Measurements from ENCODE around the gene PTPN6. TPM values are rescaled to one million over a fixed set of nuclear protein-coding genes. Genes with fewer than 3 reads are reported as not detected.

The PTPN6 gene
- total and polyA plus RNA-seq, 4 experiments from 2014 or later: 126 to 325 (median 194) TPM

- peaks cover 9% of the 10 kb centered on the region for H3K36me3 ChIP-seq (ENCODE audit: insufficient read depth, low read length)
- peaks cover 19% of the 10 kb centered on the region for H3K4me1 ChIP-seq (ENCODE audit: insufficient read depth, low read length)
- peaks cover 13 to 34% (median 20%) of the 10 kb centered on the region in 4 donors for H3K4me1 Mint-ChIP-seq
- intact Hi-C loops (cut with micrococcal nuclease): loop anchor here (5.0 kb wide), 1 partner anchor 264 kb away; the partner anchor contains the start of gene PEX5
- POLR2A ChIA-PET (ENCODE audit: partially characterized antibody): interaction anchor here (1.1 to 17.5 kb wide), 7 partner anchors 8 to 95 kb away, joined by 6 to 280 read pairs (median 58); partner anchors contain the start of genes C12orf57, ENO2, LPCAT3 and PTPN6
- peaks cover 18 to 44% of the 10 kb centered on the region in 2 donors for H3K36me3 Mint-ChIP-seq
- no peak overlapping the region for H3K4me3 Mint-ChIP-seq
- no peak for DNase-seq
- no peaks in the 10 kb centered on the region for H3K27me3 ChIP-seq (ENCODE audit: insufficient read depth, low read length)
- H3K27ac ChIP-seq (ENCODE audit: low read depth, low read length): no peak overlapping the region
- H3K27me3 Mint-ChIP-seq: no peaks in the 10 kb centered on the region
- CTCF ChIA-PET (ENCODE audit: partially characterized antibody): interaction anchor here (0.8 to 6.4 kb wide), 23 partner anchors 9 to 189 kb away, joined by 3 to 77 read pairs (median 6); partner anchors contain the start of genes C12orf57, C1R, C1RL and ENO2
- peak overlapping the region in 6 of 7 donors; percentile 25 to 95 (median 83) for H3K27ac Mint-ChIP-seq
- no peaks in the 10 kb centered on the region for H3K9me3 ChIP-seq (ENCODE audit: control insufficient read depth in 1 of 2, low read length in 2 of 2)
- peaks cover 0 to 2% (median 0%) of the 10 kb centered on the region in 8 donors for H3K9me3 Mint-ChIP-seq
- no peak overlapping the region for H3K4me3 ChIP-seq (ENCODE audit: low read length in 2 of 2)
Observed at GRCh38 chr12:6923003-6923732, 28.0 kb upstream of the PTPN6 start.

GRCh38 chr12:6923851-6924250, 27.3 kb upstream of the PTPN6 start:
- H3K4me3 Mint-ChIP-seq: peak overlapping the region in 1 of 8 donors; percentile 83
- H3K36me3 Mint-ChIP-seq: peaks cover 18 to 47% of the 10 kb centered on the region in 2 donors
- ChIA-PET CTCF (ENCODE audit: partially characterized antibody) (interaction anchor here (0.6 to 6.4 kb wide), 28 partner anchors 8 to 241 kb away, joined by 3 to 77 read pairs (median 6); partner anchors contain the start of genes C12orf57, C1R, C1RL and ENO2), POLR2A (ENCODE audit: partially characterized antibody) (interaction anchor here (0.7 to 17.5 kb wide), 10 partner anchors 9 to 94 kb away, joined by 3 to 280 read pairs (median 14); partner anchors contain the start of genes C12orf57, ENO2, LPCAT3 and PTPN6)
- Histone ChIP-seq H3K4me3 (ENCODE audit: low read length in 2 of 2) (no peak overlapping the region), H3K36me3 (ENCODE audit: insufficient read depth, low read length) (peaks cover 9% of the 10 kb centered on the region), H3K9me3 (ENCODE audit: control insufficient read depth in 1 of 2, low read length in 2 of 2) (no peaks in the 10 kb centered on the region), H3K27me3 (ENCODE audit: insufficient read depth, low read length) (no peaks in the 10 kb centered on the region), H3K4me1 (ENCODE audit: insufficient read depth, low read length) (peaks cover 23% of the 10 kb centered on the region), H3K27ac (ENCODE audit: low read depth, low read length) (peak overlapping the region; percentile 41)
- H3K27ac Mint-ChIP-seq: peak overlapping the region; percentile 89 to 91 (median 90)
- H3K4me1 Mint-ChIP-seq: peaks cover 17 to 39% (median 24%) of the 10 kb centered on the region in 4 donors
- H3K27me3 Mint-ChIP-seq: no peaks in the 10 kb centered on the region
- peaks cover 0 to 2% (median 0%) of the 10 kb centered on the region in 8 donors for H3K9me3 Mint-ChIP-seq
- intact Hi-C loops (cut with micrococcal nuclease): loop anchor here (1.0 to 5.0 kb wide), 11 partner anchors 10 to 263 kb away; partner anchors contain the start of genes C12orf57, C1R, ENO2 and LPCAT3
- no peak for DNase-seq

GRCh38 chr12:6925239-6925539, 26.0 kb upstream of the PTPN6 start:
- Histone ChIP-seq H3K36me3 (ENCODE audit: insufficient read depth, low read length) (no peaks in the 10 kb centered on the region), H3K27me3 (ENCODE audit: insufficient read depth, low read length) (no peaks in the 10 kb centered on the region), H3K9me3 (ENCODE audit: control insufficient read depth in 1 of 2, low read length in 2 of 2) (no peaks in the 10 kb centered on the region), H3K4me3 (ENCODE audit: low read length in 2 of 2) (no peak overlapping the region), H3K27ac (ENCODE audit: low read depth, low read length) (no peak overlapping the region), H3K4me1 (ENCODE audit: insufficient read depth, low read length) (peaks cover 36% of the 10 kb centered on the region)
- H3K27ac Mint-ChIP-seq: peak overlapping the region in 6 of 7 donors; percentile 37 to 91 (median 90)
- CTCF ChIA-PET (ENCODE audit: partially characterized antibody): interaction anchor here (0.6 to 6.4 kb wide), 26 partner anchors 11 to 216 kb away, joined by 3 to 77 read pairs (median 5); partner anchors contain the start of genes C12orf57, C1R, C1RL and CDCA3
- H3K27me3 Mint-ChIP-seq: no peaks in the 10 kb centered on the region
- peaks cover 27 to 44% (median 34%) of the 10 kb centered on the region in 4 donors for H3K4me1 Mint-ChIP-seq
- no peaks in the 10 kb centered on the region for H3K9me3 Mint-ChIP-seq
- H3K36me3 Mint-ChIP-seq: peaks cover 8 to 34% of the 10 kb centered on the region in 2 donors
- DNase-seq: no peak
- POLR2A ChIA-PET (ENCODE audit: partially characterized antibody): interaction anchor here (0.5 to 17.5 kb wide), 10 partner anchors 10 to 188 kb away, joined by 3 to 280 read pairs (median 14); partner anchors contain the start of genes C12orf57, C1RL, CDCA3 and ENO2
- intact Hi-C loops (cut with micrococcal nuclease): loop anchor here (2.0 kb wide), 1 partner anchor 36 kb away; no protein-coding TSS in a partner anchor
- H3K4me3 Mint-ChIP-seq: peak overlapping the region in 3 of 8 donors; percentile 40 to 83 (median 64)

GRCh38 chr12:6925540-6926279, 25.4 kb upstream of the PTPN6 start:
- Mint-ChIP-seq H3K27ac (peak overlapping the region; percentile 19 to 91 (median 82)), H3K4me1 (peaks cover 27 to 47% (median 34%) of the 10 kb centered on the region in 4 donors), H3K9me3 (no peaks in the 10 kb centered on the region), H3K36me3 (peaks cover 8 to 34% of the 10 kb centered on the region in 2 donors), H3K4me3 (peak overlapping the region in 7 of 8 donors; percentile 34 to 88 (median 79)), H3K27me3 (no peaks in the 10 kb centered on the region)
- CTCF ChIA-PET (ENCODE audit: partially characterized antibody): interaction anchor here (0.6 to 6.4 kb wide), 28 partner anchors 8 to 216 kb away, joined by 3 to 77 read pairs (median 4); partner anchors contain the start of genes C12orf57, C1R, C1RL and CDCA3
- no peaks in the 10 kb centered on the region for H3K27me3 ChIP-seq (ENCODE audit: insufficient read depth, low read length)
- H3K27ac ChIP-seq (ENCODE audit: low read depth, low read length): no peak overlapping the region
- H3K36me3 ChIP-seq (ENCODE audit: insufficient read depth, low read length): no peaks in the 10 kb centered on the region
- no peaks in the 10 kb centered on the region for H3K9me3 ChIP-seq (ENCODE audit: control insufficient read depth in 1 of 2, low read length in 2 of 2)
- peaks cover 36% of the 10 kb centered on the region for H3K4me1 ChIP-seq (ENCODE audit: insufficient read depth, low read length)
- DNase-seq: no peak
- no peak overlapping the region for H3K4me3 ChIP-seq (ENCODE audit: low read length in 2 of 2)
- intact Hi-C loops (cut with micrococcal nuclease): loop anchor here (2.0 kb wide), 1 partner anchor 35 kb away; no protein-coding TSS in a partner anchor
- POLR2A ChIA-PET (ENCODE audit: partially characterized antibody): interaction anchor here (0.5 to 17.5 kb wide), 11 partner anchors 10 to 188 kb away, joined by 3 to 280 read pairs (median 11); partner anchors contain the start of genes C12orf57, C1RL, CDCA3 and ENO2

GRCh38 chr12:6927379-6928021, 23.7 kb upstream of the PTPN6 start, which contains the start of gene ATN1:
Gene ATN1, plus strand, starts transcription at chr12:6927959. Its CDS starts 6,043 bp downstream, at chr12:6934002.
- intact Hi-C loops (cut with micrococcal nuclease): no loop called here
- no peaks in the 10 kb centered on the region for H3K36me3 ChIP-seq (ENCODE audit: insufficient read depth, low read length)
- peak within 1 kb of the TSS; percentile 57 to 65 for H3K4me3 ChIP-seq (ENCODE audit: low read length in 2 of 2)
- Mint-ChIP-seq H3K9me3 (no peaks in the 10 kb centered on the region), H3K36me3 (peaks cover 5 to 20% of the 10 kb centered on the region in 2 donors), H3K4me3 (peak within 1 kb of the TSS; percentile 88 to 94 (median 90)), H3K27me3 (no peaks in the 10 kb centered on the region), H3K27ac (peak within 1 kb of the TSS; percentile 91 to 97 (median 94)), H3K4me1 (peaks cover 31 to 57% (median 43%) of the 10 kb centered on the region in 4 donors)
- peak within 1 kb of the TSS; percentile 67 for H3K27ac ChIP-seq (ENCODE audit: low read depth, low read length)
- no peaks in the 10 kb centered on the region for H3K9me3 ChIP-seq (ENCODE audit: control insufficient read depth in 1 of 2, low read length in 2 of 2)
- no peaks in the 10 kb centered on the region for H3K27me3 ChIP-seq (ENCODE audit: insufficient read depth, low read length)
- ChIA-PET POLR2A (ENCODE audit: partially characterized antibody) (interaction anchor here (0.6 to 17.5 kb wide), 11 partner anchors 9 to 238 kb away, joined by 3 to 280 read pairs (median 11); partner anchors contain the start of genes C12orf57, C1RL, ENO2 and PTPN6), CTCF (ENCODE audit: partially characterized antibody) (interaction anchor here (0.9 to 6.4 kb wide), 9 partner anchors 10 to 185 kb away, joined by 3 to 77 read pairs (median 5); partner anchors contain the start of genes C12orf57, LPCAT3 and RNU7-1)
- peak; percentile 37 to 65 (median 45) for DNase-seq
- H3K4me1 ChIP-seq (ENCODE audit: insufficient read depth, low read length): peaks cover 43% of the 10 kb centered on the region

Measured in CD4-positive, alpha-beta memory T cell (primary cell).